Endodermal cell (in vitro differentiated cells): Measurements from ENCODE around the gene STK39. TPM values are rescaled to one million over a fixed set of nuclear protein-coding genes. Genes with fewer than 3 reads are reported as not detected.
A peak's percentile ranks its signal among the peaks of the same experiment; 100 is the strongest.

Source experiments
- DNase-seq: peaks from one replicate; pipeline ENCODE4 v3.0.0-alpha.2; 2017
- H3K27ac ChIP-seq: 2 replicates; pipeline ENCODE4 v1.5.1; 2013; ENCODE audit warnings: mild to moderate bottlenecking, low read depth, low read length, moderate library complexity
- H3K27me3 ChIP-seq: 2 replicates; pipeline ENCODE4 v1.6.1; 2013; ENCODE audit warnings: mild to moderate bottlenecking, low read length, moderate library complexity; ENCODE audit not compliant: insufficient read depth, control insufficient read depth, poor library complexity, severe bottlenecking
- H3K36me3 ChIP-seq: 2 replicates; pipeline ENCODE4 v1.7.0; 2013; ENCODE audit warnings: mild to moderate bottlenecking, low read length, moderate library complexity; ENCODE audit not compliant: control insufficient read depth, insufficient read depth
- H3K4me1 ChIP-seq: one replicate; pipeline ENCODE4 v1.7.0; 2013; ENCODE audit warnings: low read length; ENCODE audit not compliant: control insufficient read depth, insufficient read depth
- H3K4me3 ChIP-seq: 2 replicates; pipeline ENCODE4 v1.5.1; 2013; ENCODE audit warnings: mild to moderate bottlenecking, low read length, moderate library complexity
- H3K9ac ChIP-seq: 2 replicates; pipeline ENCODE4 v1.6.1; 2013; ENCODE audit warnings: mild to moderate bottlenecking, low read length, moderate library complexity; ENCODE audit not compliant: poor library complexity, severe bottlenecking; ENCODE audit errors: extremely low read depth
- H3K9me3 ChIP-seq: 2 replicates; pipeline ENCODE4 v1.6.1; 2013; ENCODE audit warnings: mild to moderate bottlenecking, low read length, moderate library complexity; ENCODE audit not compliant: control insufficient read depth
- H3K27ac Mint-ChIP-seq: 2 replicates; pipeline ENCODE4 v1.8.0; 2020; ENCODE audit warnings: mixed read lengths
- H3K27me3 Mint-ChIP-seq: 2 replicates; pipeline ENCODE4 v1.8.0; 2021; ENCODE audit warnings: mild to moderate bottlenecking, mixed read lengths; ENCODE audit not compliant: insufficient read depth
- H3K36me3 Mint-ChIP-seq: 2 replicates; pipeline ENCODE4 v1.8.0; 2020; ENCODE audit warnings: low read depth, mixed read lengths
- H3K4me1 Mint-ChIP-seq: 2 replicates; pipeline ENCODE4 v1.8.0; 2020; ENCODE audit warnings: mixed read lengths
- H3K4me3 Mint-ChIP-seq: 2 replicates; pipeline ENCODE4 v1.8.0; 2020; ENCODE audit warnings: mild to moderate bottlenecking, moderate library complexity, mixed read lengths
- H3K9me3 Mint-ChIP-seq: 2 replicates; pipeline ENCODE4 v1.8.0; 2020; ENCODE audit warnings: mild to moderate bottlenecking, mixed read lengths
- WGBS, 2 experiments: methylation state at CpG; one replicate each; pipeline versions ENCODE4 v1.1.5 to v1.1.7; 2013; ENCODE audit warnings: missing lambda C conversion rate in 2 of 2, mixed read lengths in 1 of 2; ENCODE audit not compliant: insufficient coverage in 1 of 2, insufficient read length in 1 of 2; 5-methylcytosine and 5-hydroxymethylcytosine counted together
- total RNA-seq, 2 donors: library from RNA; stranded (reverse); fragmentation: NEBNext Ultra II Directional in 1 of 2; extraction: Animal tissue kit (Norgen Biotek cat#: 25700) in 1 of 2; gene quantifications; 2 replicates in 1 of 2; 3 replicates in 1 of 2; pipeline ENCODE4 v1.2.1, GENCODE V29; 2021
- TF ChIP-seq, protein P1 (sequence below): fragments of 200-600 bp; sonication (generic); conservative IDR thresholded peaks from 2 replicates; pipeline ENCODE4 v1.5.0; 2021; ENCODE audit warnings: antibody characterized with exemption, mild to moderate bottlenecking

STK39 gene
- total RNA-seq, 2 donors from 2014 or later: 22.3 to 31.5 TPM

GRCh38 chr2:168005586-168005985 is 241.8 kb downstream of the STK39 start:
- H3K9ac ChIP-seq: no peak overlapping the region
- no peak overlapping the region for H3K4me3 ChIP-seq
- no peak for DNase-seq
- peaks cover 11% of the 10 kb centered on the region for H3K36me3 Mint-ChIP-seq
- H3K9me3 Mint-ChIP-seq: peaks cover 6% of the 10 kb centered on the region
- no peak overlapping the region for H3K27ac Mint-ChIP-seq
- TF ChIP-seq, protein P1, sequence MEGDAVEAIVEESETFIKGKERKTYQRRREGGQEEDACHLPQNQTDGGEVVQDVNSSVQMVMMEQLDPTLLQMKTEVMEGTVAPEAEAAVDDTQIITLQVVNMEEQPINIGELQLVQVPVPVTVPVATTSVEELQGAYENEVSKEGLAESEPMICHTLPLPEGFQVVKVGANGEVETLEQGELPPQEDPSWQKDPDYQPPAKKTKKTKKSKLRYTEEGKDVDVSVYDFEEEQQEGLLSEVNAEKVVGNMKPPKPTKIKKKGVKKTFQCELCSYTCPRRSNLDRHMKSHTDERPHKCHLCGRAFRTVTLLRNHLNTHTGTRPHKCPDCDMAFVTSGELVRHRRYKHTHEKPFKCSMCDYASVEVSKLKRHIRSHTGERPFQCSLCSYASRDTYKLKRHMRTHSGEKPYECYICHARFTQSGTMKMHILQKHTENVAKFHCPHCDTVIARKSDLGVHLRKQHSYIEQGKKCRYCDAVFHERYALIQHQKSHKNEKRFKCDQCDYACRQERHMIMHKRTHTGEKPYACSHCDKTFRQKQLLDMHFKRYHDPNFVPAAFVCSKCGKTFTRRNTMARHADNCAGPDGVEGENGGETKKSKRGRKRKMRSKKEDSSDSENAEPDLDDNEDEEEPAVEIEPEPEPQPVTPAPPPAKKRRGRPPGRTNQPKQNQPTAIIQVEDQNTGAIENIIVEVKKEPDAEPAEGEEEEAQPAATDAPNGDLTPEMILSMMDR: no peak
- WGBS, 2 experiments: 92 to 100% methylated on average over 2 to 3 of the region's 3 CpGs
- H3K27me3 ChIP-seq: peaks cover 14% of the 10 kb centered on the region
- no peaks in the 10 kb centered on the region for H3K36me3 ChIP-seq
- no peak overlapping the region for H3K4me3 Mint-ChIP-seq
- H3K4me1 Mint-ChIP-seq: peaks cover 22% of the 10 kb centered on the region
- peaks cover 8% of the 10 kb centered on the region for H3K4me1 ChIP-seq
- H3K27ac ChIP-seq: no peak overlapping the region
- H3K9me3 ChIP-seq: peaks cover 9% of the 10 kb centered on the region
- peaks cover 12% of the 10 kb centered on the region for H3K27me3 Mint-ChIP-seq

DNA sequence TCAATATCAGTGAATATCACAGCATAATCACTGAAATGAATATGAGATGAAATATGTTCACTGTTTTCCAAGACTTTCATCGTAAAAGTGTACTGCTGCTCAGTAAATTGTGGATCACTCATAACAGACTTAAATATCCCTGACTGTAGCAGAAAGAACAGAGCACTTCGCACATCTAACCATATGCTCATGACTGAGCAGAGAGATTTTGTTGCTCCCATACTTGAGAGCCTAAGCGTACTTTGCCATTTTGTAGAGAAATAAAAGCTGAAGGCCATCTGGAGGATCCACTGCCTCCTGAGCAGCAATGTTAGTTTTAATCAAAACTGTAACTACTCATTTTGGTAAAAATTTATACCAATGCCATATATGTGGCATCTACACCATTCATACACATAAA is 243.5 kb downstream of the STK39 start:
- Histone ChIP-seq H3K9ac (no peak overlapping the region), H3K4me1 (peaks cover 8% of the 10 kb centered on the region), H3K27me3 (peaks cover 26% of the 10 kb centered on the region), H3K36me3 (no peaks in the 10 kb centered on the region), H3K4me3 (no peak overlapping the region), H3K9me3 (peaks cover 9% of the 10 kb centered on the region), H3K27ac (no peak overlapping the region)
- TF ChIP-seq, protein P1: no peak
- H3K9me3 Mint-ChIP-seq: peaks cover 6% of the 10 kb centered on the region
- WGBS, 2 experiments: 94% methylated on average over 2 to 3 of the region's 3 CpGs
- peaks cover 19% of the 10 kb centered on the region for H3K4me1 Mint-ChIP-seq
- peaks cover 18% of the 10 kb centered on the region for H3K27me3 Mint-ChIP-seq
- no peak overlapping the region for H3K4me3 Mint-ChIP-seq
- DNase-seq: no peak
- no peak overlapping the region for H3K27ac Mint-ChIP-seq
- H3K36me3 Mint-ChIP-seq: peaks cover 14% of the 10 kb centered on the region

DNA sequence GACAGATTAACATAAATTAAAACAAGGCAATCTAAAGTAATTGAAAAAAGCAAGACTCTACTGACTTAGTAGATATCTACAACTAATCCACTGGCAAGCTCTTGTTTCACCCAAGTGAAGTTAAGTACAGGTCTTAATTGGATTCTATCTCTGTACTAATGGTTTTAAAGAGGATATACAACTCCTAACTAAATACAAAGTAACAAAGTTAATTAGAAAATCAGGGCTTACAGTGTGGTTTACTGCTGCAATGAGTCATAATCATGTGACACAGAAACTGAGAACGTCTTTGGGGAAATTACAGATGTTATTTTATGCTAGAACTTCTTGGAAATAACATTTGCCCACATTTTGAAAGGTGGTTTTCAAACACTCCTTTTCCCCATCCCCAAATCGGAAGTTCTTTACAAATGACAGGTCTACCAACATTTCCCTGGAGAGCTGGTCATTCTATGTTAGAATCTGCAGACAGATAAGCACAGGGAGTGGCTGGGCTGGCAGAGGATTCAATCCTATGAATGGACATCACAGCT is 245.3 kb downstream of the STK39 start:
- no peak overlapping the region for H3K4me3 ChIP-seq
- no peaks in the 10 kb centered on the region for H3K36me3 ChIP-seq
- H3K9ac ChIP-seq: no peak overlapping the region
- Mint-ChIP-seq H3K4me3 (no peak overlapping the region), H3K27ac (peak overlapping the region; percentile 60), H3K4me1 (peaks cover 18% of the 10 kb centered on the region), H3K27me3 (peaks cover 32% of the 10 kb centered on the region), H3K9me3 (peaks cover 6% of the 10 kb centered on the region), H3K36me3 (peaks cover 14% of the 10 kb centered on the region)
- H3K27ac ChIP-seq: no peak overlapping the region
- peaks cover 41% of the 10 kb centered on the region for H3K27me3 ChIP-seq
- DNase-seq: no peak
- peaks cover 8% of the 10 kb centered on the region for H3K4me1 ChIP-seq
- peaks cover 9% of the 10 kb centered on the region for H3K9me3 ChIP-seq
- TF ChIP-seq, protein P1: no peak
- WGBS, 2 experiments: 77% methylated on average over 2 of the region's 2 CpGs; no CpG with 5 or more reads in 1 of the 2 experiments
